NCI-H2029 treated with DMSO at 0.1 percent for 48 hours (cell line): ENCODE data around the gene TEX54.

ENCODE experiments used
- DNase-seq: peaks from one replicate; lab custom pipeline; 2025; lab: John Stamatoyannopoulos, UW

TEX54 gene

DNA sequence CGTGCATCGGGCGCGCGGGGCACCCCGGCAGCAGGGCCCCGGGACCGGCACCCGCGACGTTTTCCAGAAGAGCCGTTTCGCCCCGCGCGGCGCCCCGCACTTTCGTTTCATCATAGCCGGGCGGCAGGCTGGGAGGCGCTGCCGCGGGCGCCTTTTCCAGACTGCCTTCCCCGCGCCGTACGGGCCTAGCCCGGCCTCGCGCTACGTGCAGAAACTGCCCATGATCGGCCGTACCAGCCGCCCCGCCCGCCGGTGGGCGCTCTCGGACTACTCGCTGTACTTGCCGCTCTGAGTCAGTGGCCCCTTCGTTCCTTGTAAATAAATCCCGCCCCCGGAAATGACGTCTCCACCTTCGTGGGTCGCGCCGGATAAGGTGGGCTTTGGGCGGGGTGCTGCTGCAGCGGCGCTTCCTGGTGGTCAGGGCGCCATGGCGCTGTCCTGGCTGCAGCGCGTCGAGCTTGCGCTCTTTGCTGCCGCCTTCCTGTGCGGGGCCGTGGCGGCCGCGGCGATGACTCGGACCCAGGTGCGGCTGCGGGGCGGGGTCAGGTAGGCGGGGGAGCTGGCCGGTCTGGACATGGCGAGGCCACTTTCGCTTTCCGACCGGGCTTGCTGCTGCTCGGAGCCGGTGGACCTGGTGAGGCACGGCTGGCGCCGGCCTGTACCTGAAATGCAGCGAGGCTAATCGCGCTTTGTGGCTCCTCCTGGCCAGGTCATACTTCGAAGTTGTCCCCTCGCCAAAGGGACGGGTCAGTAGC, 45.5 kb downstream of the TEX54 start, which contains the start of gene TMEM179B:
Gene TMEM179B, plus strand, starts transcription at position 398 of the 755 bp plus-strand sequence. Its CDS starts 30 bp downstream, at position 428.
- peak; percentile 74 for DNase-seq

- DNase-seq = no peak
Measured at GRCh38 chr11:62786318-62787004, 46.2 kb downstream of the TEX54 start.

- DNase-seq = no peak
Measured at GRCh38 chr11:62782753-62783152, 49.9 kb downstream of the TEX54 start.
